ENCODE measurements around the gene TSPO2.

Gene TSPO2

DNA sequence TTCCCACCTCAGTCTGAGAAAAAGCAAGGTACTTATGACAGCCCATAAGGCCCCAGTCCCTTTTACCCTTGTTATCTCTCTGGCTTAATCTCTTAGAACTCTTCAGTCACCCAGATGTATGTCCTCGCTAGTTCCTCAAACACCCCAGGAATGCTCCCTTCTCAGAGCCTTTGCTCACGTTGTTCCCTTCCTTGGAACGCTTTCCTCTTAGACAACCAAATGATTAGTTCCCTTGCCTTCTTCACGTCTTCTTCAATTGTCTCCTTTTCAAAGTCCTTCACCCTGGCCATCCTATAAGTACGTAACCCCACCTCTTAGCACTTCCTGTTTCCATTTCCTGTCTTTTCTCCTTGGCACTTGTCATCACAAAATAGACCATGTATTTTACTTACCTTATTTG lies 9.6 kb downstream of the TSPO2 start:
- DNase-seq (ENCODE audit: low read depth) = no peak

DNA sequence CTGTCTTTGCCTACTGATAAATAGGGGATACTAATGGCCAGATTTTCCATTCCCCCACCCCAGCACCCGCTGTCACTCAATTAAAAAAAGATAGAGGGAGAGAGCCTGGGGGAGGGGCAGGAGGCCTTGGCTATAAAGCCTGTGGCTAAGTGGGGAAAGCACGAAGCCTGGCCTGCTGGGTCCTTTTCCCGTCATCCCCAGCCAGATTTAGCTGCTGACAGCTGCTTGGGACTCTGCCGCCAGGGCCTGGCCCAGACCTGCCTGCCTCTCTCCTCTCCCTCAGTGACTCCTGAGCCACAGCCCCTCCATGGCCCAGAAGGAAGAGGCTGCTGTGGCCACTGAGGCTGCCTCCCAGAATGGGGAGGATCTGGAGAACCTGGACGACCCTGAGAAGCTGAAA lies 10.8 kb downstream of the TSPO2 start, which contains the start of gene APOBEC2:
Gene APOBEC2, plus strand, starts transcription at position 162 of the 400 bp plus-strand sequence. Its CDS starts 146 bp downstream, at position 308.
- DNase-seq (ENCODE audit: low read depth) = no peak

DNA sequence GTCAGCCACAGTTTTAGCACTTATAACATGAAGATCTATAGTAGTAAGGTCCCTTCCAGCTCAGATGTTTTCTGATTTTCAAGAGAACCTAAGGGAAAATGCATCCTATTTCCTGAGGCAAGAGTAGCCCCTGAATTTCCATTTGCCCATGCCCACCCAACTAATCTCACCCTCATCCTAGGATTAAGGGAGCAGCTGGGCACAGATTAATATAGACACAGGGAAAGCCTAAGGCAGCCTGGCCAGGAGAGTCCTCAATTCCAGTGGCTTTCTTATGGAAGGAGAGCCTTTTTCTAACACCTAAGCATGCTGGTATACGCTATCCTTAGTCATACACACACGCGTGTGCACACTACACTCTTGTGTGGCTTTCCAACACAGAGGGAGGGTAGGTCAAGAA lies 12.2 kb downstream of the TSPO2 start:
- no peak for DNase-seq (ENCODE audit: low read depth)

DNA sequence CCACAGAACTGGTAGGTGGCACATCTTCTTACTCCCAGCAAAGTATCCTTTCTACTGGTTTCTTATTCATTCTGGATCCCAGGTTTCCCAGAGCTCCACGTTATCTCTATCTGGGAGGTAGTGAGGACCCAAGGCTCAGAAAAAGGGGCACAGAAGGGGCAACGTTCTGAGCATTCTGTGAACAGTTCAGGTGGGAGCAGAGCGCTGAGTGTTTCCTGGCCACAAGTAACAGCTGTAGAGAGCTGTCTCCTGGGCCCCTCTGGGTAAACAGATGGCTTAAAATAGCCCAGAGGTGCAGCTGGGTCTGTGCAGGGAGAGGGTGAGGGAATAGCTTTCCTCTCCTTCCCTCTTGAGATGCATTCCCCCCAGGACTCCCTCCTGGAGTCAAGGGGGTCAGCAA lies 12.9 kb downstream of the TSPO2 start:
- no peak for DNase-seq (ENCODE audit: low read depth)

GRCh38 chr6:41056768-41057490 lies 14.7 kb downstream of the TSPO2 start:
- DNase-seq (ENCODE audit: low read depth) = no peak

GRCh38 chr6:41058783-41059181 lies 16.5 kb downstream of the TSPO2 start:
- DNase-seq (ENCODE audit: low read depth) = no peak

- no peak for DNase-seq (ENCODE audit: low read depth)
Observed at GRCh38 chr6:41059556-41059955, 17.3 kb downstream of the TSPO2 start.

- DNase-seq (ENCODE audit: low read depth) = no peak
Observed at GRCh38 chr6:41061196-41061726, 19.0 kb downstream of the TSPO2 start.

DNA sequence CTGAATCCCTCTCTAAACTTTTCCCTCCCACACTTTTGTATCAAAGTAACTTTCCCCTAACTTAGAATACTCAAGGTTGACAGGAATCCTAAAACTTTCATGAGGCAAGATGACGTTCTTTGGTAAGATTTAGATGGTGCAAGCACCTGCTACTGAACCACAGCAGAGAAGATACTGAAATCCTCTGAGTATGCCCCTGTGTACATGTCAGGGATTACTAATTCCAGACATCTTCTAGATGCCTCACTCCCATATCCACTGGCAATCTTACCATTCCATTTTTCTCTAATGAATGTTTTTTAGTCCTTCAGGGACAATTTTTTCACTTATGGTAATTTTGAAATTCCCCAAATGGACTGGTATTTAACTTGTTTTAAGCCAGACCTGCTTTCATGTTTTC lies 19.8 kb downstream of the TSPO2 start:
- DNase-seq (ENCODE audit: low read depth) = no peak

- DNase-seq (ENCODE audit: low read depth) = no peak
Observed at GRCh38 chr6:41063884-41064285, 21.6 kb downstream of the TSPO2 start.

GRCh38 chr6:41064841-41065240 lies 22.6 kb downstream of the TSPO2 start:
- no peak for DNase-seq (ENCODE audit: low read depth)

GRCh38 chr6:41065550-41066026 lies 23.3 kb downstream of the TSPO2 start:
- DNase-seq (ENCODE audit: low read depth) = no peak

GRCh38 chr6:41066867-41067304 lies 24.6 kb downstream of the TSPO2 start:
- peak; percentile 55 for DNase-seq (ENCODE audit: low read depth)

GRCh38 chr6:41071501-41071922 lies 29.2 kb downstream of the TSPO2 start:
- DNase-seq (ENCODE audit: low read depth) = no peak

DNA sequence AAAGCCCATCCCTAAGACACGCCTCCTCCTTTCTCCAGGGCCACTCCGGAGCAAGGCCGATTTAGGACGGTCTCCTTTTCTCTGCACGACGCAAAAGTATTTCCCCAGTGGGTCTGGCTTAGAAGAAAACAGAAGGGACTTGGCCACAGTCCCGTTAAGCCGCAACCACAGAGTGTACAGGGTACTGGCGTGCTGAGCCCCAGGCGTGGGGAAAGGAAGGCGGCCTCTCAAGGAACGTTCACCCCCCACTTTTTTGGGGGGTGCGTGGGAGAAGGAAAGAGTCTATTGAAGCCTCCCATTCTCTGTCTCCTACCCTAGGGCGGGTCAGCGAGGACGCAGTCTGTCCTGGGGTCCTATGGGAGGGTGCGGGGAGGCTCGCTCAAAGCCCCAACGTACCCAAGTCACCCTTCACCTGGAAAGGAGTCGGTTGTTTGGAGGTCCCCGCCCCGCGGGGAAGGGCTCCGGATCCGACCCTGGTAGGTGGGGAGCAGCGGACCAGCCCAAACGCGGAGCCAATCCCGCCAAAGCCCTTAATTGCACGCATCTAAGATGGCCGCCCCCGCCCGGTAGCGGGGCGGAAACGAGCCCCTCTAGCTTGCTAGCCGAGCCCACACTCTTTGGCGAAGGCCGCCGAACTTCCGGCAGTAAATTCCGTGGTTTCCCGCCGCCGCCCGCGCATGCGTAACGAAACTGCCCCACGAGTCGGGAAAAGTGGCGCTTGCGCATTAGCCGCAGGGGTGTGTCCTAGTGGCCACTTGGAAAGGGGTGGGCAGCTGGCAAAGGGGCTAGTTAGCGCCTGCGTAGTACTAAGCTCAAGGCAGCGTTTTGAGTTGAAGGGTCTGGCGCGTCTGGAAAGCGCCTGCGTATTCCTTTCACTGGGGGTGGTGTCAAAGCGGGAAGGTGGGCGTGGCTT lies 29.9 kb downstream of the TSPO2 start, which contains the start of gene OARD1:
Gene OARD1, minus strand, starts transcription at position 434 of the 913 bp plus-strand sequence. CDS start 722 bp downstream, outside the sequence.
- peak; percentile 98 for DNase-seq (ENCODE audit: low read depth)

GRCh38 chr6:41072836-41073202 lies 30.6 kb downstream of the TSPO2 start, which contains the start of gene NFYA:
Gene NFYA (plus strand): TSS chr6:41072974. CDS start chr6:41079090, 6,116 bp downstream.
- no peak for DNase-seq (ENCODE audit: low read depth)

- peak; percentile 56 for DNase-seq (ENCODE audit: low read depth)
Observed at GRCh38 chr6:41073203-41073967, 31.1 kb downstream of the TSPO2 start.

DNA sequence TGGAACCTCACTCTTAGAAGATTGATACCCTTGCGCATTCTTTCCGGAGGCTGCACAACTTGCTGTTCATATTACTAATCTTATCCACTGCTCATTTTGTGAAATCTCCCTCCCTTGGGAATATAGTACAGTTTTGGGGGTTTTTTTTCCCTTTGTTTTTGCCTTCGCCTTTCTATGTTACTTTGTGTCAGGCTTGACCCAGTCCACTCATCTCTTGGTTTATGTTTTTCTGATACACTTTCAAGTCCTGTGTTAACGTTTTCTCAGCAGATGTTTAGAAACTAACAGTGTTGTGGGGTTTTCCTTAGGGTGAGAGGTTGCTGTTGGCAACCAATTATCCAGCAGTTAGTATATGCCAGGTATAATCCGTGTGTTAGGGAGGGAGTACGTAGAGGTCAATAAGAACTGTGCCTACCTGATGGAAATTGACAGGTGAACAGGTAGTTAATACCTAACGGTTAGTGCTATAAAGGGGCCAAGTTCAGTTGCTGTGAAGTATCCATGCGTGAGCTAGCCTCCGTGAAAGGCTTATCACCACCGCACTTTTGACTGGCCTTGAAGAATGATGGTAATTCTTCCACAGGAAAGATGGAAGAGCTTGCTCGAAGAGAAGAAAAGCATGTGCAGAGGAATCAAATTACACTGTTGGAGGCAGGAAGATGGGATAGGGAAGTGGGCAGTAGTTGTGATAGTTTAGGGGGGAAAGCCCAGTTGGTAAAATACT lies 31.9 kb downstream of the TSPO2 start:
- DNase-seq (ENCODE audit: low read depth) = no peak

DNA sequence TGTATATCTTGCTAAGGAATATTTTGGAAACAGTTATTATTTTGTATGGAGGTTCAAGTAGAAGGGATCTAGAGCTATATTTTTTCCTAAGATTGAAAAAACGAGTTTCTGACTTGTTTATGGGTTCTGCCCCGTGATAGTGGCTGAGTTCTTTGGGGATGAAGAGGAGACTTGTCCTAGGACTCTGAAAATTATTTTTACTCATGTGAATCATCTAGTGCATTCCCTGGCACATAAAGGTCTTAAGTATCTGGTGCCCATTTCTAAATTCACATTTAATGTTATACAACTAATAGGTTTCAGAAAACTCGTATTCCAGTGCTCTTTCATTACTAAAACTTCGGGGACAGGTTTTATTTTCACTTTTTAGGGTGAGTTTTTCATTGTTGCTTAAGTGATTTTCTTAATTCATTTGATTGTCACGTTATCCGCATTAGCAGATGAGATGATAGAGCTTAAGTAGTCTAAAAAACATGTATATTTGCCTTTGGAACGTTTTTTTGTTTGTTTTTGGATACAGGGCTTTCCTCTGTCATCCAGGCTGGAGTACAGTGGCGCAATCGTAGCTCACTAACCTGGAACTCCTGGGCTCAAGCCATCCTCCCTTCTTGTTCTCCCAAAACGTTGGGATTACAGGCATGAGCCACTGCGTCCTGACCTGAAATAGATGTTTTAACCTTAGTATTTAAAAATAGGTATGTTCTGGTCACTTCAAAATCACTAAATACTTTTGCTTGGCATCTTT lies 32.6 kb downstream of the TSPO2 start:
- no peak for DNase-seq (ENCODE audit: low read depth)

Data from CMK (cell line).